ENCODE data around the gene PPT2. TPM values are rescaled to one million over a fixed set of nuclear protein-coding genes. Genes with fewer than 3 reads are reported as not detected.

PPT2 gene
- polyA plus RNA-seq, 1 donor from 2014 or later: 330 TPM

GRCh38 chr6:32154514-32155161 lies 697 bp downstream of the PPT2 start:
- H3K27me3 ChIP-seq (ENCODE audit: insufficient read depth, low read depth, low read length): peaks cover 28% of the 10 kb centered on the region
- no peaks in the 10 kb centered on the region for H3F3A ChIP-seq (ENCODE audit: insufficient read depth, low read length, poor library complexity, severe bottlenecking)
- H3K9me2 ChIP-seq (ENCODE audit: insufficient read depth, low read length): no peaks in the 10 kb centered on the region
- H3K4me3 ChIP-seq (ENCODE audit: low read length): peak overlapping the region; percentile 79
- H3K36me3 ChIP-seq (ENCODE audit: insufficient read depth, low read length): no peaks in the 10 kb centered on the region
- H3K9ac ChIP-seq (ENCODE audit: low read length): peak overlapping the region; percentile 86
- peaks cover 9% of the 10 kb centered on the region for H3K79me2 ChIP-seq (replicated peaks; ENCODE audit: insufficient read depth, low read length)
- H2AFZ ChIP-seq (ENCODE audit: low read depth, low read length): peak overlapping the region; percentile 75
- H3K9me3 ChIP-seq (ENCODE audit: low read length): no peaks in the 10 kb centered on the region
- TF ChIP-seq MXI1 (conservative IDR thresholded peaks at IDR 0.05; ENCODE audit: poor library complexity, severe bottlenecking) (peak; percentile 61), TAF1 (IDR thresholded peaks at IDR 0.05; ENCODE audit: low read depth) (no peak), EZH2 (IDR thresholded peaks at IDR 0.05; ENCODE audit: borderline replicate concordance, insufficient read depth, low read length, poor library complexity, severe bottlenecking) (no peak), REST (IDR thresholded peaks at IDR 0.05; ENCODE audit: borderline replicate concordance) (no peak), SMC3 (conservative IDR thresholded peaks at IDR 0.05; ENCODE audit: poor library complexity) (peak; percentile 85), EP300 (conservative IDR thresholded peaks at IDR 0.05; ENCODE audit: poor library complexity, severe bottlenecking) (no peak), CTCF (IDR thresholded peaks at IDR 0.05; ENCODE audit: poor library complexity, severe bottlenecking) (peak; percentile 79), POLR2AphosphoS5 (IDR thresholded peaks at IDR 0.05) (no peak), RAD21 (conservative IDR thresholded peaks at IDR 0.05) (peak; percentile 75)
- peak overlapping the region; percentile 82 for H3K4me2 ChIP-seq (ENCODE audit: low read length)
- no peaks in the 10 kb centered on the region for H4K20me1 ChIP-seq (ENCODE audit: insufficient read depth)
- H3K27ac ChIP-seq (ENCODE audit: low read length): peak overlapping the region; percentile 93

- H3K4me3 ChIP-seq (ENCODE audit: low read length): no peak overlapping the region
- no peaks in the 10 kb centered on the region for H3K9me2 ChIP-seq (ENCODE audit: insufficient read depth, low read length)
- no peak overlapping the region for H2AFZ ChIP-seq (ENCODE audit: low read depth, low read length)
- no peaks in the 10 kb centered on the region for H3K36me3 ChIP-seq (ENCODE audit: insufficient read depth, low read length)
- H3K9me3 ChIP-seq (ENCODE audit: low read length): no peaks in the 10 kb centered on the region
- H4K20me1 ChIP-seq (ENCODE audit: insufficient read depth): no peaks in the 10 kb centered on the region
- no peak overlapping the region for H3K27ac ChIP-seq (ENCODE audit: low read length)
- peaks cover 9% of the 10 kb centered on the region for H3K79me2 ChIP-seq (replicated peaks; ENCODE audit: insufficient read depth, low read length)
- H3F3A ChIP-seq (ENCODE audit: insufficient read depth, low read length, poor library complexity, severe bottlenecking): no peaks in the 10 kb centered on the region
- H3K27me3 ChIP-seq (ENCODE audit: insufficient read depth, low read depth, low read length): peaks cover 7% of the 10 kb centered on the region
- no peak overlapping the region for H3K4me2 ChIP-seq (ENCODE audit: low read length)
- TF ChIP-seq TAF1 (IDR thresholded peaks at IDR 0.05; ENCODE audit: low read depth): no peak
- no peak for TF ChIP-seq EZH2 (IDR thresholded peaks at IDR 0.05; ENCODE audit: borderline replicate concordance, insufficient read depth, low read length, poor library complexity, severe bottlenecking)
- TF ChIP-seq POLR2AphosphoS5 (IDR thresholded peaks at IDR 0.05): no peak
- no peak for TF ChIP-seq EP300 (conservative IDR thresholded peaks at IDR 0.05; ENCODE audit: poor library complexity, severe bottlenecking)
- TF ChIP-seq MXI1 (conservative IDR thresholded peaks at IDR 0.05; ENCODE audit: poor library complexity, severe bottlenecking): no peak
- no peak for TF ChIP-seq REST (IDR thresholded peaks at IDR 0.05; ENCODE audit: borderline replicate concordance)
- no peak overlapping the region for H3K9ac ChIP-seq (ENCODE audit: low read length)
These were observed 3.0 kb downstream of the PPT2 start for GRCh38 chr6:32156891-32157290.

All from neural cell (in vitro differentiated cells).